ENCODE results near the gene R3HDM2. TPM values are rescaled to one million over a fixed set of nuclear protein-coding genes. Genes with fewer than 3 reads are reported as not detected.
"Not testable (repeated sequence)": the region's sequence is repeated elsewhere in the genome, so short reads cannot be mapped to it uniquely, and the experiment has no call there.

The R3HDM2 gene
- total RNA-seq, 1 donor from 2014 or later, result 20.3 TPM

DNA sequence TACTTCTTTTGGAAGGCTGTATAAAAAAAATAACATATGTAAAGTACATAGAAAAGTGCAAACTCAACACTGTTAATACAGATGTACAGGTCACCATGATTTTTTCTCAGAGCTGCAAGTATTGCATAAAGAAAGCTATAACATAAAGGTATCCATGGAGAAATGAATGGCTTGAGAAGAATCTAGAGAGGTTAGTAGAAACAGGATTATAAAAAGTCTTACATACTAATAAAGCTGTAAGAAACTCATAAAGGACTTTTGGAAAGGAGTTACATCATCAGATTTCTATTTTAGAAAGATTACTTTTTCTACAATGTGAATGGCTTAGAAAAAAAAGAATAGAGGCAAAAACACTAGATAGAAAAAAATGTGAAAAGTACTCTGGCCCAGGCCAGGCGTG lies 46.4 kb downstream of the R3HDM2 start:
- DNase-seq (ENCODE audit: low read depth), result no peak

GRCh38 chr12:57381693-57382220 lies 49.1 kb downstream of the R3HDM2 start:
- DNase-seq (ENCODE audit: low read depth), result no peak

DNA sequence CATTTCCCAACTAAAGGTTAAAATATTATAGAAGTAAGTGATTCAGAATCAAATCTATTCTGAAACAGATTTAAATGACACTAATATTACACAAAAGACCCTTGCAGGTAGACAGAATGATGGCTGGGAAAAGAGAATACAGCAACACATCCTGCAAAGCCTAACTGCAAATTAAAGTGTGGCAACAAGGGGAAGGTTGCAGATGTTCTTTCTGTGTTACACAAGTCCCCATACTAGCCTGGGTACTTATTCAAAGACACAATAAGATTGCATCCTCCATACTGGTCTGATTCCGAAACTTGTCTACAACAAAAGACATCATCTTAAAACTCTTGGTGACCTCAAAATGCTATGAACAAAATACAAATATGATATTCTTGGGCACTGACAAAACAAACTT lies 50.5 kb downstream of the R3HDM2 start:
- no peak for DNase-seq (ENCODE audit: low read depth)

GRCh38 chr12:57377103-57377840 lies 53.6 kb downstream of the R3HDM2 start:
- DNase-seq (ENCODE audit: low read depth), result no peak

DNA sequence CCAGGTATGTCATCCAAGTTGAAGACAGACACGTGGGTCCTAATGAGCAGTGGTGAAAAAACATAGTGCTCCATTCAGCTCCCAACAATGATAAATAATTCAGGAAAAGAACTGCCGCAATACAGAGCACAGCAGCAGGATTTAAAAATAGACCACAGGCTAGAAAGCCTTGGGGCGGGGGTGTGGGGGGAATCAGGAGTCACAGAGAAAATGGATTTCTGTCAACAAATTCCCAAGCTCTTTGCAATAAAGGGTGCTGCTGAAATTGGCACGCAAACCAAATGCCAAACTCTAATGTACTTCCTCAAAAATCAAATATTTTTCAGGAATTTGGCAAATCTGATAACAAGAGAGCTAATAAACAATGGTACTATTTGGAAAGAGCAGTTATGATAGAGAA lies 58.6 kb downstream of the R3HDM2 start:
- no peak for DNase-seq (ENCODE audit: low read depth)

DNA sequence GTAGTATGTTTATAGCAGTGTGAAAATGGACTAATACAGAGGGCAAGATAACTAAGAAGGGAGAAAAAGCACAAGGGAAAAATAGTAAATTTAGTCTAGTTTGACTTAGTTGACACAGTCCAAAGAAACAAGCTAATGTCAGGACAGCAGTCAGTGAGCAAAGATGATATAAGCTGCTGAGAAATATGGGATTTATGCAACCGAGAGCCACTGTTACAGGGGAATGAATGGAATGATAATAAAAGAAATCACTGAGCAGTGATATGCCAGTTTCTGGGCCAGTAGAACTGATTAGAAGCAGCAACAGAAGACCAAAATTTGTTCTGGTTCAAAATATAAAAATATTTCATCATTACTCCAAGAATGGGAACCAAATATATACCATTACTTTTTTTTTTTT lies 60.1 kb downstream of the R3HDM2 start:
- DNase-seq (ENCODE audit: low read depth), result no peak

DNA sequence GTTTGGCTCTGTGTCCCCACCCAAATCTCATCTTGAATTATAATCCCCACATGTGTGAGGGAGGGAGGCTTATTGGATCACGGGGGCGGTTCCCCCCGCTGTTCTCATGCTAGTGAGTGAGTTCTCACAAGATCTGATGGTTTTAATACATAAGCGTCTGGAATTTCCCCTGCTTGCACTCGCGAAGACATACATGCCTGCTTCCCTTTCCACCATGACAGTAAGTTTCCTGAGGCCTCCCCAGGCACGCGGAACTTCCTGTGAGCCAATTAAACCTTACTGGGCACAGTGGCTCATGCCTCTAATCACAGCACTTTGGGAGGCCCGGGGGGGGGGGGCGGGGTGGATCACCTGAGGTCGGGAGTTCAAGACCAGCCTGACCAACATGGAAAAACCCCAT lies 60.8 kb downstream of the R3HDM2 start:
- DNase-seq (ENCODE audit: low read depth), result no peak

DNA sequence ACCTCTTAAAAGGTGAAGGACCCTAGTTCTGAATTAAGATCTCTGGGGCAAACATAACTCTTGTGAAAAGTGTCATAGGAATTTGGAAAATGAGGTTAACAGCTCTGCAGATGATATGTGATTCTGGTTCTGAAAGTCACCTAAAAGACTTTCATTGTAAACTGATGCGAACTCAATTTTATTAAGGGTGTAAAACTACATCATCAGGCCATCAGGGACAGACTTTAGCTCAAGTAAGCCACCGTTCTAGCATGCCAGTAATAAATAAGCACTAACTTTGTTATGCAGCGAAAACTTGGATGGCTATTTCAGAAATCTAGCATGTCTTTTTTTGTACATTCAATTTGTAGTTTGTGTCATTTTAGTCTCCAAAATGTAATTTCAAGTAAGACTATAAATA lies 61.6 kb downstream of the R3HDM2 start:
- no peak for DNase-seq (ENCODE audit: low read depth)

- no peak for DNase-seq (ENCODE audit: low read depth)
Observed at GRCh38 chr12:57368349-57369095, 62.3 kb downstream of the R3HDM2 start.

GRCh38 chr12:57367121-57367520 lies 63.7 kb downstream of the R3HDM2 start:
- DNase-seq (ENCODE audit: low read depth), result no peak

DNA sequence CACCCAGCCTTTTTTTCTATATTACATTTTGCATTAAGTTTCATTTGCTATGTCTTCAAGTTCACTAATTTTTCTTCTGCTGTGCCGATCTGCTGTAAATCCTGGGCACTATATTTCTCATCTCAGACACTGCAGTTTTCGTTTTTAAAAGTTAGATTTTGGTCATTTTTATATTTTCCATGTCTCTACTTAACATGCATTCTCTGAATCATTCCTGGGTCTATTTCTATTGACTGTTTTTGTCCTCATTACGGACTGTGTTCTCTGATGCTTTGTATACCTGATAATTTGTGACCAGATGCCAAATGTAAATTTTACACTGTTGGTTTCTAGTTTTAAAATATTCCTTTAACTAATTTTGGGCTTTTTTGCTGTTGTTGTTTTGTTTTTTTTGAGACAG lies 64.5 kb downstream of the R3HDM2 start:
- no peak for DNase-seq (ENCODE audit: low read depth)

DNA sequence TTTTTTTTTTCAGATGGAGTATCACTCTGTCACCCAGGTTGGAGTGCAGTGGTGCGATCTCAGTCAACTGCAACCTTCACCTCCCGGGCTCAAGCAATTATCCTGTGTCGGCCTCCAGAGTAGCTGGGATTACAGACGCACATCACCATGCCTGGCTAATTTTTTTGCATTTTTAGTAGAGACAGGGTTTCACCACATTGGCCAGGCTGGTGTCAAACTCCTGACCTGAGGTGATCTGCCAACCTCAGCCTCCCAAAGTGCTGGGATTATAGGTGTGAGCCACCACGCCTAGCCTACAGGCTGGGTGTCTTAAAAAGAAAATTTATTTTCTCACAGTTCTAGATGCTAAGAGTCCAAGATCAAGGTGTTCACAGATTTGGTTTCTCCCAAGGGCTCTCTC lies 66.7 kb downstream of the R3HDM2 start:
- not testable (repeated sequence) for DNase-seq (ENCODE audit: low read depth)

DNA sequence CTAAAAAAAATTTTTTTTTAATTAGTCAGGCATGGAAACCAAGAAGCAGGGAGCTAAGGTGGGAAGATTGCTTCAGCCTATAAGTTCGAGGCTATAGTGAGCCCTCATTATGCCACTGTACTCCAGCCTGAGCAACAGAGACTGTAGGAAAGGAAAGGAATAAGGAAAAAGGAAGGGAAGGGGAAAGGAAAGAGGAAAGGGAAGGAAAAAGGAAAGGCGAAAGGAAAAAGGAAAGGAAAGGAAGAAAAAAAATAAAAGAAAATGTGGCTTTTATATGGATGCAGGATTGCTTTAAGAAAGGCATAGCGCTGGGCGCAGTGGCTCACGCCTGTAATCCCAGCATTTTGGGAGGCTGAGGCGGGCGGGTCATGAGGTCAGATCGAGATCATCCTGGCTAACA lies 70.4 kb downstream of the R3HDM2 start:
- DNase-seq (ENCODE audit: low read depth), result no peak

DNA sequence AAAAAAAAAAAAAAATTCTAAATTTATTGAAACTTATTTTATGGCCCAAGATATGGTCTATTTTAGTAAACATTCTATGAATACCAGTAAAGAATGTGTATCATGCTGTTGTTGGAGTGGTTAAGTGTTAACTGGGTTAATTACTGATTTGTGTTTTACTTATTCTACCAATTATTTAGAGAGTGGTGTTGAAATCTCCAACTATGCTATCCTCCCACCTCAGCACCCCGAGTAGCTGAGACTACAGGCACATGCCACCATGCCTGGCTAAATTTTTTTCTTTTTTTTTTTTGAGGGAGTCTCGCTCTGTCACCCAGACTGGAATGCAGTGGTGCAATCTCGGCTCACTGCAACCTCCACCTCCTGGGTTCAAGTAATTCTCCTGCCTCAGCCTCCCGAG lies 72.2 kb downstream of the R3HDM2 start:
- no peak for DNase-seq (ENCODE audit: low read depth)

DNA sequence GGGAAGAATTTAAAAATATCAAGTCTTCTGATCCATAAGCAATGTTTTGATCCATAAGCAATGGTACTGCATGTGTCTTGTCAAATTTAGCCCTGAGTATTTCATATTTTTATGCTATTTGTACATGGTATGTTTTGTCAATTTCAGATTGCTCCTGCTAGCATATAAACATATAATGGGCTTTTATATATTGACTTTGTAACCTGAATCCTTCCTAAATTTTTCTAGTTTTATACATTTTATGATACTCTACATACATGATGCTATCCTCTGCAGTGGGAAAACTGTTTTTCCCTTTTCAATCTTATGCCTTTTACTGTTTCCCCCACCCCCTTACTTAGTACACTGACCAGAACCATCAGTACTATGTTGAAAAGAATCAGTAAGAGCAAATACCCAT lies 75.1 kb downstream of the R3HDM2 start:
- DNase-seq (ENCODE audit: low read depth), result no peak

GRCh38 chr12:57352166-57352565 lies 78.7 kb downstream of the R3HDM2 start:
- DNase-seq (ENCODE audit: low read depth), result no peak

DNA sequence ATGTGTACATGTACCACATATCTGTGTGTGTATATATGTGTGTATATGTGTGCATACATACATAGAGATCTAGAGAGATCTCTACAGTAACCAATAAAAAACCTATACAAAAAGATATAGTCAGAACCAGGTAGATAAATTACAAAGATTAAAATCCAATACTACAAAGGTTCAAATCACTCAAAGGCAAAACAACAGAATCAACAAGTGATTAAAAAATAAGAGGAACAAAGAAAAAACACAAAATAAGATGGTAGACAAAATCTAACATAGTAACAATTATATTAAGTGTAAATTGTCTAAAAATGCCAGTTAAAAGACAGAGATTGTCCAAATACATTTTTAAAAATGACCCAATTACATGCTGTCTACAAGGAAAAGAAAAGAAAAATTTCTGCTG lies 83.6 kb downstream of the R3HDM2 start:
- no peak for DNase-seq (ENCODE audit: low read depth)

DNA sequence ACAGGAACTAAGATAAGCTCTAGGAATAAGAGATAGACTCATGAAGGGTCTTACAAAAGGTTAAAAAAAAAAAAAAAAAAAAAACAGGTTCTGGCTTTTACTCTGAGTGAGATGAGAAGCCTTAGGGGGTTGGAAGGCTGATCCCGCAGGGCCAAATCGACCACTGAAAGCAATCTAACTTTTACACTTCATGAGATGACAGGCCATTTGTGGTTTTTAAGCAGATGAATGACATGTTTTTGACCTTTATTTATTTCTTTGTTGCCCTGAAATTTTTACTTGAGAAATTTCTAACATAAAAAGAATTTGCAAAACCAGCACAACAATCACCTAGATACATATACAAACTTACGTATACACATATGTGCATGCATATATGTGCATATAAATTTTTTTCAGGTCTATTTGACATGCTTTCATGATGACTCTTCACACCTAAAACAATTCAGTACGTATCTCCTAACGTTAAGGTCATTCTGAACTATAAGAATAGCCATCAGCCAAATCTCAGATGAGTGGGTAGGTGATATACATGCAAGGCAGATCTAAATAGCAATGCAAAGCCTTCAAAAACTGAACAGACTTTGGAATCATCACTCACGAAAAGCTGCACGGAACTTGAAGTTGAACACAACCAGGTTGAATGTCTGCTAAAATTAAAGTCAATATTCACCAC lies 87.0 kb downstream of the R3HDM2 start:
- DNase-seq (ENCODE audit: low read depth), result no peak

DNA sequence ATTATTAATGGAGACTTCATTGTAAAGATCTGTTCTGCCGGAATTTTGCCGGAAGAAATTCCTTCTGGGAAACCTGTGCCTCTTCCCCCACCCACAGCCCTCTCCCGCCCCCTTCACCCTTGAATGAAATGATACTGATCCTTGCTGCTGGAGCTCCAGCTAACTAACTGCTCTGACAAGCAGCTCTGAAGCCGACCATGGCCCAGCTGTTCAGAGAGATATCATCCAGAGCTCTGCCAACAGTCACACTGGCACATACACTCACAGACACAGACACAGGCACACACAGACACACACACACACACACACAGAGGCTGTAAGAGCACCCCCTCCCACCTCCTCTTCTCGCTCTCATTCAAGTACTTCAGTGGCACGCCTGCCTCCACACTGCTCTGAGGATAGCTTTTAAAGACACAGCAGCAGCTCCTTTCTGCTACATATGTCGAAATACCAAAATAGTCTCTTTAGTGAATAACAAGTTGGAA lies 88.6 kb downstream of the R3HDM2 start:
- peak; percentile 82 for DNase-seq (ENCODE audit: low read depth)

- DNase-seq (ENCODE audit: low read depth), result no peak
Observed at GRCh38 chr12:57341275-57341990, 89.4 kb downstream of the R3HDM2 start.

GRCh38 chr12:57340104-57340503 lies 90.7 kb downstream of the R3HDM2 start:
- DNase-seq (ENCODE audit: low read depth), result peak; percentile 41
